Measurements from ENCODE around the gene B4GALNT1.

Gene B4GALNT1

GRCh38 chr12:57629897-57630471 lies 3.0 kb downstream of the B4GALNT1 start:
- Histone ChIP-seq H3K4me3 (ENCODE audit: low read depth, low read length) (no peak overlapping the region), H3K27ac (no peak overlapping the region), H3K36me3 (peaks cover 53% of the 10 kb centered on the region), H3K27me3 (ENCODE audit: insufficient read depth, low read depth, severe bottlenecking) (no peaks in the 10 kb centered on the region), H3K9me3 (ENCODE audit: severe bottlenecking) (no peaks in the 10 kb centered on the region)
- no peak for DNase-seq
- no peak for TF ChIP-seq CTCF (IDR thresholded peaks at IDR 0.05; ENCODE audit: low read depth, low read length)

DNA sequence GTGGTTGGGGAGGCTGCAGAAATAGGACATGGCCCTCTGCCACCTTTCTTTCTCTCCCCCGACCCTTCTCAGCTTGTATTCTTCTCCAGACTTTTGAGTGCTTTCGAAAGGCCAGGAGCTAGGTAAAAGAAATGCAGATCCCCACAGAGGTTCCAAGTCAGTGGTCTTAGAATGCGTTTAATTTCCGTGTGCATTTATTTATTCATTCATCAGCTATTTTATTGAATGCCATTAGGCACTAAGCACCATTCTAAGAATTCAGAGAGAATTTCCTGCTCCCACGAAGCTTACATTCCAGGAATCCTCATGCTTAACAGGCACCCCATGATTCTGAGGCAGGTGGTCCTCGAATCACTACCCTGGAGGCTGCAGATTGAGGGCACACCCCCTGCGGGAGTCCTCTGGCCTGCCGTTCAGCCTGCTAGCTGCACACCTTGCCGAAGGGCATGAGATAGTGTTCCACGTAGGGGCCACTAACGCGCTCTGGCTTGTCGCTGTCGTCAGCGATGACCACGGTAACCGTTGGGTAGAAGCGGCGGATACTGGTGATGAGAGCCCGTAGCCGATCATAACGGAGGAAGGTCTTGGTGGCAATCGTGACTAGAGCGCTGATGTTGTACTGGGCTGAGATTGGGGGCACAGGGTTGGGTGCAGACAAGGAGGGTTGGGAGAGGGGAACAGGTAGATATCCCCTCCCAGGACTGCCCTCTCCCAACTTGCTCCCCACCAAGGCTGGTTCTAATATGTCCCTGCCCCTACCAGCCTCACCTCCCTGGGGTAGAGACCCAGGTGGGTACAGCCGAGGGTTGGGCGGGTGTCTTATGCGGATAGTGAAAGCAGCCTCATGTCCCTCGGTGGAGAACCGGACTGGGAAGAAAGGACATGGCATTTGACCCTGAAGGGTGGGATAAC lies 4.5 kb downstream of the B4GALNT1 start:
- TF ChIP-seq CTCF (IDR thresholded peaks at IDR 0.05; ENCODE audit: low read depth, low read length): no peak
- Histone ChIP-seq H3K27me3 (ENCODE audit: insufficient read depth, low read depth, severe bottlenecking) (no peaks in the 10 kb centered on the region), H3K4me3 (ENCODE audit: low read depth, low read length) (no peak overlapping the region), H3K9me3 (ENCODE audit: severe bottlenecking) (no peaks in the 10 kb centered on the region), H3K36me3 (peaks cover 64% of the 10 kb centered on the region), H3K27ac (no peak overlapping the region)
- DNase-seq: no peak

DNA sequence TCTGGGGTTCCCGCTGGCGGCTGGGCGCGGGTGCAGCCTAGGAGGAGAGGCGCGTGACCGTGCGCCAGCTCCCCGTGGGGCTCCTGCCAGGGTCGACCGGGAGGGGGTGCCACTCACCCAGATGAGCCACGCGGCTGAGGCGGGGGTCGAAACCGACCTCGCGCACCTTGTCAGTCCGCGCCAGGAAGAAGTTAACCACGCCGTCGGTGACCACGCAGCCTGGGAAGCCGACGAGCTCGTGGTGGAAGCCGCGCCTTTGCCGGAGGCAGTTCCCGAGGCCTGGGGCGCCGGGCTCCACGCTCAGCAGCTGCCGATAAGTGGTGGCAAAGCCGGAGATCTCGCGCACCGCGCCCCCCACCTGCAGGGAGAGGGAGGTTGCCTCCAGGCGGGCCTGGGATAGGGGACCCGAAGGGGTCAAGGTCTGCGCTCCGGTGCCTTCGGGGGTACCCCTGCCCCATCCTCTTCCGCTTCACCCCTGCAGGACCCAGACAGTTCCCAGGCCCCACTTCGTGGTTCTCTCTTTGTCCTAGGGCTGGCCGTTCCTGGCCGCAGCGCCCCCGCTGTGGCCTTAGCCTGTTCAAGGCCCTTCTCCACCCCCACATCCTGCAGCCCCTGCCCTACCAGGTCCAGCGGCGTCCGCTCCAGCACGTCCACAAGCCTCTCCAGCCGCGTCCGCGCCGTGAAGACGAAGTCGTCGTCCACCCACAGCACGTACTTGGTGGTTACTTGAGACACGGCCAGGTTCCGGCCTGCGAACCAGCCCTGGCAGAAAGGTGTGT lies 5.3 kb downstream of the B4GALNT1 start:
- Histone ChIP-seq H3K27ac (no peak overlapping the region), H3K27me3 (ENCODE audit: insufficient read depth, low read depth, severe bottlenecking) (no peaks in the 10 kb centered on the region), H3K4me3 (ENCODE audit: low read depth, low read length) (no peak overlapping the region), H3K9me3 (ENCODE audit: severe bottlenecking) (no peaks in the 10 kb centered on the region), H3K36me3 (peaks cover 68% of the 10 kb centered on the region)
- TF ChIP-seq CTCF (IDR thresholded peaks at IDR 0.05; ENCODE audit: low read depth, low read length): no peak
- DNase-seq: no peak

- Histone ChIP-seq H3K27me3 (ENCODE audit: insufficient read depth, low read depth, severe bottlenecking) (no peaks in the 10 kb centered on the region), H3K9me3 (ENCODE audit: severe bottlenecking) (no peaks in the 10 kb centered on the region), H3K4me3 (ENCODE audit: low read depth, low read length) (no peak overlapping the region), H3K36me3 (peaks cover 75% of the 10 kb centered on the region), H3K27ac (no peak overlapping the region)
- no peak for DNase-seq
- no peak for TF ChIP-seq CTCF (IDR thresholded peaks at IDR 0.05; ENCODE audit: low read depth, low read length)
Observed at GRCh38 chr12:57626921-57627445, 6.0 kb downstream of the B4GALNT1 start.

GRCh38 chr12:57626111-57626920 lies 6.7 kb downstream of the B4GALNT1 start:
- Histone ChIP-seq H3K36me3 (peaks cover 82% of the 10 kb centered on the region), H3K9me3 (ENCODE audit: severe bottlenecking) (no peaks in the 10 kb centered on the region), H3K27ac (no peak overlapping the region), H3K4me3 (ENCODE audit: low read depth, low read length) (no peak overlapping the region), H3K27me3 (ENCODE audit: insufficient read depth, low read depth, severe bottlenecking) (no peaks in the 10 kb centered on the region)
- TF ChIP-seq CTCF (IDR thresholded peaks at IDR 0.05; ENCODE audit: low read depth, low read length): no peak
- DNase-seq: no peak

All from WERI-Rb-1 (cell line).